PC-3 (cell line): ENCODE results near the gene SMPD3. TPM values are rescaled to one million over a fixed set of nuclear protein-coding genes. Genes with fewer than 3 reads are reported as not detected.

Experiments used
- ATAC-seq: fragments of 200-7000 bp; cut with Tn5 transposase; 2 replicates; pipeline ENCODE4 v1.9.1; 2020; ENCODE audit warnings: mild to moderate bottlenecking, moderate library complexity
- BruUV-seq: library from RNA; stranded (reverse); fragments of 400-500 nt; replicated peaks from 2 replicates; lab custom pipeline; 2021; lab: Mats Ljungman, UMichigan
- CTCF ChIA-PET: fragments of 300-600 bp; sonication (Branson Sonifier 250); formaldehyde crosslinking; loops from one replicate; lab custom pipeline; 2022; ENCODE audit warnings: antibody characterized with exemption; lab: Charles Lee
- POLR2A ChIA-PET: fragments of 300-600 bp; sonication (Branson Sonifier 250); formaldehyde crosslinking; loops from one replicate; lab custom pipeline; 2022; ENCODE audit warnings: antibody characterized with exemption; ENCODE audit not compliant: unreplicated experiment; lab: Charles Lee
- DNase-seq: peaks from one replicate; pipeline ENCODE4 v3.0.0-alpha.2; 2015
- H2AFZ ChIP-seq: fragments of 300-600 bp; sonication (generic); 2 replicates; pipeline ENCODE4 v1.6.0; 2016; ENCODE audit warnings: antibody characterized with exemption, low read length
- H3F3A ChIP-seq: fragments of 300-600 bp; sonication (generic); one replicate; pipeline ENCODE4 v1.6.0; 2017; ENCODE audit warnings: antibody characterized with exemption, low read length, control low read depth, mild to moderate bottlenecking; ENCODE audit not compliant: unreplicated experiment
- H3K27ac ChIP-seq: fragments of 300-600 bp; sonication (generic); 2 replicates; pipeline ENCODE4 v1.5.1; 2016; ENCODE audit warnings: mild to moderate bottlenecking, low read length
- H3K27me3 ChIP-seq: fragments of 300-600 bp; sonication (generic); 2 replicates; pipeline ENCODE4 v1.6.1; 2016; ENCODE audit warnings: low read length, mixed read lengths
- H3K36me3 ChIP-seq: fragments of 300-600 bp; sonication (generic); 2 replicates; pipeline ENCODE4 v1.6.1; 2016; ENCODE audit warnings: low read depth, mixed run types, low read length, mixed read lengths
- H3K4me1 ChIP-seq: fragments of 300-600 bp; sonication (generic); 2 replicates; pipeline ENCODE4 v1.5.1; 2016; ENCODE audit warnings: low read length; ENCODE audit not compliant: insufficient read depth
- H3K4me2 ChIP-seq: fragments of 300-600 bp; sonication (generic); 2 replicates; pipeline ENCODE4 v1.6.0; 2016; ENCODE audit warnings: low read length
- H3K4me3 ChIP-seq: fragments of 300-600 bp; sonication (generic); 2 replicates; pipeline ENCODE4 v1.5.1; 2016; ENCODE audit warnings: mild to moderate bottlenecking, low read length, mixed read lengths
- H3K79me2 ChIP-seq: fragments of 300-600 bp; sonication (generic); 2 replicates; pipeline ENCODE4 v1.6.1; 2017; ENCODE audit warnings: low read length, mixed read lengths
- H3K9ac ChIP-seq: fragments of 300-600 bp; sonication (generic); 2 replicates; pipeline ENCODE4 v1.6.0; 2016; ENCODE audit warnings: mild to moderate bottlenecking, low read length
- H3K9me2 ChIP-seq: fragments of 300-600 bp; sonication (generic); replicated peaks from 2 replicates; pipeline ENCODE4 v1.6.1; 2016; ENCODE audit warnings: mixed run types, low read length, mixed read lengths
- H3K9me3 ChIP-seq: fragments of 300-600 bp; sonication (generic); 2 replicates; pipeline ENCODE4 v1.6.1; 2016; ENCODE audit warnings: low read length, mixed read lengths
- H4K20me1 ChIP-seq: fragments of 300-600 bp; sonication (generic); 2 replicates; pipeline ENCODE4 v1.6.1; 2016; ENCODE audit warnings: low read length, mixed read lengths
- CTCF ChIP-seq: fragments of 300-600 bp; sonication (generic); conservative IDR thresholded peaks from 2 replicates; pipeline ENCODE4 v1.5.1; 2017; ENCODE audit warnings: antibody characterized with exemption, low read depth, mild to moderate bottlenecking, low read length
- EZH2 ChIP-seq: fragments of 300-600 bp; sonication (generic); IDR thresholded peaks from one replicate; pipeline ENCODE4 v1.6.1; 2017; ENCODE audit warnings: antibody characterized with exemption, mild to moderate bottlenecking, low read length; ENCODE audit not compliant: unreplicated experiment
- EZH2phosphoT487 ChIP-seq: fragments of 300-600 bp; sonication (generic); IDR thresholded peaks from 2 replicates; pipeline ENCODE4 v1.6.1; 2018; ENCODE audit warnings: mild to moderate bottlenecking, antibody characterized with exemption, low read length, borderline replicate concordance
- intact Hi-C: fragments of 100-400 bp; cut with micrococcal nuclease; formaldehyde crosslinking; loops from 2 replicates; pipeline ENCODE4 v1.9.0; 2023
- total RNA-seq: library from RNA; depleted of rRNA; stranded (reverse); fragments of >200 nt; gene quantifications from 2 replicates; pipeline ENCODE4 v1.2.3, GENCODE V29; 2014

Gene SMPD3
- total RNA-seq, 1 experiment from 2014 or later: not detected

GRCh38 chr16:68460067-68460466, 11.8 kb upstream of the SMPD3 start:
- no TSS peak for BruUV-seq
- H3K4me3 ChIP-seq: no peak overlapping the region
- DNase-seq: no peak
- no peak overlapping the region for H3K4me2 ChIP-seq
- H3K27me3 ChIP-seq: no peaks in the 10 kb centered on the region
- ChIA-PET POLR2A (no interaction called here), CTCF (no interaction called here)
- TF ChIP-seq CTCF (no peak), EZH2phosphoT487 (no peak), EZH2 (no peak)
- no peak overlapping the region for H2AFZ ChIP-seq
- no peak overlapping the region for H3K27ac ChIP-seq
- intact Hi-C loops: no loop called here
- no peak overlapping the region for H3K9ac ChIP-seq
- H3K9me3 ChIP-seq: no peaks in the 10 kb centered on the region
- H3F3A ChIP-seq: no peaks in the 10 kb centered on the region
- H3K36me3 ChIP-seq: no peaks in the 10 kb centered on the region
- H3K79me2 ChIP-seq: no peaks in the 10 kb centered on the region
- no peaks in the 10 kb centered on the region for H3K9me2 ChIP-seq
- H4K20me1 ChIP-seq: no peaks in the 10 kb centered on the region
- no peak for ATAC-seq
- no peaks in the 10 kb centered on the region for H3K4me1 ChIP-seq

- Histone ChIP-seq H2AFZ (no peak overlapping the region), H3K9me2 (no peaks in the 10 kb centered on the region), H3K4me2 (no peak overlapping the region), H3K4me3 (no peak overlapping the region), H3K36me3 (no peaks in the 10 kb centered on the region), H3K27me3 (no peaks in the 10 kb centered on the region), H3K79me2 (no peaks in the 10 kb centered on the region), H3F3A (no peaks in the 10 kb centered on the region), H3K4me1 (no peaks in the 10 kb centered on the region), H4K20me1 (no peaks in the 10 kb centered on the region), H3K27ac (no peak overlapping the region), H3K9me3 (no peaks in the 10 kb centered on the region), H3K9ac (no peak overlapping the region)
- DNase-seq (no peak), ATAC-seq (no peak)
- POLR2A ChIA-PET: no interaction called here
- intact Hi-C loops: no loop called here
- BruUV-seq: no TSS peak
- TF ChIP-seq CTCF (no peak), EZH2phosphoT487 (no peak), EZH2 (no peak)
- CTCF ChIA-PET: no interaction called here
These were observed 11.1 kb upstream of the SMPD3 start for GRCh38 chr16:68459457-68459856.

GRCh38 chr16:68458551-68458950, 10.2 kb upstream of the SMPD3 start:
- ChIA-PET POLR2A (no interaction called here), CTCF (no interaction called here)
- no TSS peak for BruUV-seq
- Histone ChIP-seq H3K79me2 (no peaks in the 10 kb centered on the region), H3K9me3 (no peaks in the 10 kb centered on the region), H3K4me3 (no peak overlapping the region), H3K9ac (no peak overlapping the region), H3F3A (no peaks in the 10 kb centered on the region), H3K9me2 (no peaks in the 10 kb centered on the region), H2AFZ (no peak overlapping the region), H3K27me3 (no peaks in the 10 kb centered on the region), H3K4me1 (no peaks in the 10 kb centered on the region), H4K20me1 (no peaks in the 10 kb centered on the region), H3K36me3 (no peaks in the 10 kb centered on the region), H3K27ac (no peak overlapping the region), H3K4me2 (no peak overlapping the region)
- DNase-seq: no peak
- ATAC-seq: no peak
- TF ChIP-seq EZH2 (no peak), EZH2phosphoT487 (no peak), CTCF (no peak)
- intact Hi-C loops: no loop called here
